Astrocyte of the cerebellum (primary cell): ENCODE data around the gene TAS2R3.

Experiments used
- DNase-seq: peaks from one replicate; pipeline ENCODE4 v3.0.0-alpha.2; 2011; ENCODE audit warnings: low read depth
- H3K4me3 ChIP-seq: 2 replicates; pipeline ENCODE4 v1.5.1; 2011; ENCODE audit warnings: mild to moderate bottlenecking, low read depth, low read length, moderate library complexity
- in situ Hi-C: cut with HindIII; loops from 2 replicates; pipeline ENCODE4 v1.10.0; 2017; ENCODE audit warnings: low sequenced_read_pairs
- TF ChIP-seq, protein P1 (sequence below): IDR thresholded peaks from 2 replicates; pipeline ENCODE4 v1.5.1; 2012; ENCODE audit warnings: low read length, low read depth, moderate library complexity, mild to moderate bottlenecking; ENCODE audit errors: missing control alignments

TAS2R3 gene

DNA sequence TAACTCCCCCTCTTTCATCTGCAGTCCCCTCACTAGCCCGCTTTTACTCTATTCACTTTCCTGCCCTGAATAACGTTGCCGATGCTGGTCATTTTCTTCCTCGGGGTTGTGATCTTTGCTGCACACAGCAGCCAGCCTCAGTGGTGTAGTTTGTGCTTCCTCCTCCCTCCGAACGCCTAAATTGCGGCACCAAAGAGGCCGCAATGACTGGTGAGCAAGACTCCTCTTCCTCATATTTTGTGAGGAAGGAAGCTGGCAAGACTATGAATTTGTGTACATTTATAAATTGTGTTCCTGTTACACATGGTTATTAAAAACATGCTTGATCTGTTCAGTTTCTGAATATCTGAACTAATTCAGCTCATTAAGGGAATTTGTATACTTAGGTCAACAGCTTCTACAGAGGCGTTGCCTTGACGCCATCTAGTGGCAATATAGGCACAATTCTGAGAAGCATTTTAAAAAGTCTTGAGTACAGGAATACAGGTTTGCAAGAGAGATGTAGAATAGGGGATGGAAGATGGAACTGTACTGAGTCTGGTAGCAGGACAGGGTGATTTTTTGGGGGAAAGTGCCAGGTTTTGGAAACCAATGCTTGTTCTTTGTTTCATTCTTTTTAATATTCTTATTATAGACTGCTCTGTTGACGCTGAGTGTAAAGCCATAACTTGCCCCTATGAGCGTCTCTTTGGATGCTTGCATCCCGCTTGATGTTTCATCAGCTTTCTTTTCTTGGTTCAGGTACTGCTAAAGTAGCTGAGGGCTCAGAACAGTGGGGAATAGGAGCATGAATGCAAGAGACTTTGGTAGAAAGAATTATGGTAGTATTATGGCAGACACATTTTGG, 22.0 kb downstream of the TAS2R3 start:
- peak; percentile 33 for DNase-seq
- TF ChIP-seq, protein P1, sequence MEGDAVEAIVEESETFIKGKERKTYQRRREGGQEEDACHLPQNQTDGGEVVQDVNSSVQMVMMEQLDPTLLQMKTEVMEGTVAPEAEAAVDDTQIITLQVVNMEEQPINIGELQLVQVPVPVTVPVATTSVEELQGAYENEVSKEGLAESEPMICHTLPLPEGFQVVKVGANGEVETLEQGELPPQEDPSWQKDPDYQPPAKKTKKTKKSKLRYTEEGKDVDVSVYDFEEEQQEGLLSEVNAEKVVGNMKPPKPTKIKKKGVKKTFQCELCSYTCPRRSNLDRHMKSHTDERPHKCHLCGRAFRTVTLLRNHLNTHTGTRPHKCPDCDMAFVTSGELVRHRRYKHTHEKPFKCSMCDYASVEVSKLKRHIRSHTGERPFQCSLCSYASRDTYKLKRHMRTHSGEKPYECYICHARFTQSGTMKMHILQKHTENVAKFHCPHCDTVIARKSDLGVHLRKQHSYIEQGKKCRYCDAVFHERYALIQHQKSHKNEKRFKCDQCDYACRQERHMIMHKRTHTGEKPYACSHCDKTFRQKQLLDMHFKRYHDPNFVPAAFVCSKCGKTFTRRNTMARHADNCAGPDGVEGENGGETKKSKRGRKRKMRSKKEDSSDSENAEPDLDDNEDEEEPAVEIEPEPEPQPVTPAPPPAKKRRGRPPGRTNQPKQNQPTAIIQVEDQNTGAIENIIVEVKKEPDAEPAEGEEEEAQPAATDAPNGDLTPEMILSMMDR = peak; percentile 84
- in situ Hi-C loops = no loop called here

DNA sequence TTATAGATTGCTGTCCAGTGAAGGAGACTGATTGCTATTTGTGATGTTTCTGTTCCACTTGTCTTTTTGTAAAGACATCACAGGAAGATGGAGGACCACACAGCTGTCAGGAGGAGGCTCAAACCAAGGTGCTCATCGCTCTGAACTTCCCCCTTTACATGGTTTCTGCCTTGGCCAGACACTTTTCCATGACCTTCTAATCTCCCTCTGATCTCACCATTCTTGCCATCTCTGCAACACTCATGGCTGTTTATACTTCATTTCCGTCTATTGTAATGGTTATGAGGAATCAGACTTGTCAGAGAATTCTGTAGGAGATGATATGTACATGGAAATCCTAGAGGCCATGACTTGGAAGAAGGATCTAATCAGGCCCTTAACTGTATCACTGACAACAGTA, 24.4 kb downstream of the TAS2R3 start:
- in situ Hi-C loops = no loop called here
- TF ChIP-seq, protein P1 = no peak
- DNase-seq = no peak
- H3K4me3 ChIP-seq = no peak overlapping the region

More for the DNA sequence above, 22.0 kb downstream of the TAS2R3 start:
- no peak overlapping the region for H3K4me3 ChIP-seq

DNA sequence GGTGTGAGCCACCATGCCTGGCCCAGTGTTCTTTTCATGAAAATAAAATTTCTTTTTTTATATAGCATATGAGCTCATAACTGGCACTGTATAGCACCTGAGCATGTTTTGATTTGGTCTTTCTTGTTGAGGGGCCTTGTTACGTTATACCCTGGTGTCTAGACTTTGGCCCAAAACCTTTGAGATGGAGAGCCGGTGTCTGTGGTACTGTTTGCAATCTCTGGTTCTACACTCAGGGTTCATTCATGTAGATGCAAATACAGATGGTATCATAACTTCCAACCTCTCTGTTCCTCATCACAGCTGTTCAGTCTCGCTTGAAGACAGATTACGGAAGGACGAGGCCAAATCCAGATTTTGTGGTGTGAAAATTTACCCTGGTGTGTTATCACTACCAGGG, 26.0 kb downstream of the TAS2R3 start, which contains the start of gene TAS2R5:
TSS of gene TAS2R5 (plus strand) at position 301 of the 400 bp plus-strand sequence. CDS start 145 bp downstream, outside the sequence.
- DNase-seq = no peak
- TF ChIP-seq, protein P1 = no peak
- in situ Hi-C loops = no loop called here

DNA sequence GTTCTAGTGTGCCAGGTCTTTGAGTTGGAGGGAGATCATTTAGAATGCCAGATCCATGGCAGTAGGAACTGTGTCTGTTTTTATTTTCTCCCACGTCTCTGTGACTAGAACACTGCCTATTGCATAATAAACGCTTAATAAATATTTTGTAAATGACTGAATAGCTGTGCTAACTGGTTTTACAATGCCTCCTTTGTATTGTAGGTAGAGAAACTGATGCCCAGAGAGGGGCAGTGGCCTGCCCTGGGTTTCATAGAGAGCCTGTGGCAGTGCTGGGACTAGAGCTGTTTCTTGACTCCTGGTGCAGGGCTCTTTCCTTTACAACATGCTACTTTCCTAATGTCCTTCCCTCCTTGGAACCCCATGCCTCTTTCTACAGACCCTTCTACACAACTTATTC, 28.6 kb downstream of the TAS2R3 start:
- TF ChIP-seq, protein P1 = no peak
- no peak overlapping the region for H3K4me3 ChIP-seq
- in situ Hi-C loops = no loop called here
- DNase-seq = no peak

More for the DNA sequence above, 26.0 kb downstream of the TAS2R3 start, which contains the start of gene TAS2R5:
- H3K4me3 ChIP-seq = no peak within 1 kb of the TSS
